Spleen (tissue), 11 donors: ENCODE data around the gene ADGRV1. TPM values are rescaled to one million over a fixed set of nuclear protein-coding genes. Genes with fewer than 3 reads are reported as not detected.

Source experiments
- DNase-seq: peaks from one replicate; pipeline ENCODE4 v3.0.0-alpha.2; 2020
- H3K27ac ChIP-seq, 8 donors: fragments of 200-600 bp; sonication (generic) in 7 of 8; 1 replicate in 4 of 8; 2 replicates in 4 of 8; pipeline versions ENCODE4 v1.5.0 to v1.8.0; 2016 to 2021; ENCODE audit warnings: inconsistent platforms in 4 of 8, mild to moderate bottlenecking in 4 of 8, moderate library complexity in 1 of 8
- H3K27me3 ChIP-seq, 7 donors: fragments of 200-600 bp; sonication (generic) in 6 of 7; replicated peaks in 1 of 7; 1 replicate in 4 of 7; 2 replicates in 3 of 7; pipeline versions ENCODE4 v1.5.0 to v1.8.0; 2016 to 2021; ENCODE audit warnings: inconsistent platforms in 3 of 7, mild to moderate bottlenecking in 1 of 7
- H3K36me3 ChIP-seq, 6 donors: fragments of 200-600 bp; sonication (generic) in 5 of 6; 1 replicate in 4 of 6; 2 replicates in 2 of 6; pipeline versions ENCODE4 v1.5.0 to v1.8.0; 2016 to 2021; ENCODE audit warnings: inconsistent platforms in 2 of 6
- H3K4me1 ChIP-seq, 6 donors: fragments of 200-600 bp; sonication (generic) in 5 of 6; 1 replicate in 3 of 6; 2 replicates in 3 of 6; pipeline versions ENCODE4 v1.5.0 to v1.8.0; 2016 to 2021; ENCODE audit warnings: inconsistent platforms in 3 of 6
- H3K4me3 ChIP-seq, 8 donors: fragments of 200-600 bp; sonication (generic) in 7 of 8; 1 replicate in 4 of 8; 2 replicates in 4 of 8; pipeline versions ENCODE4 v1.5.0 to v1.8.0; 2016 to 2021; ENCODE audit warnings: inconsistent platforms in 4 of 8, mild to moderate bottlenecking in 4 of 8, moderate library complexity in 2 of 8
- H3K9me3 ChIP-seq, 8 donors: fragments of 200-600 bp; sonication (generic) in 7 of 8; 1 replicate in 4 of 8; 2 replicates in 4 of 8; pipeline versions ENCODE4 v1.5.0 to v1.8.0; 2016 to 2021; ENCODE audit warnings: inconsistent platforms in 4 of 8
- CTCF ChIP-seq, 11 experiments: fragments of 200-600 bp in 7 of 11; fragments of 450-650 bp in 4 of 11; sonication (generic) in 4 of 11; IDR thresholded peaks in 8 of 11; conservative IDR thresholded peaks in 3 of 11; 1 replicate in 7 of 11; 2 replicates in 4 of 11; pipeline versions ENCODE4 v1.4.0 to v1.8.0; 2016 to 2021; ENCODE audit warnings: antibody characterized with exemption in 11 of 11, inconsistent platforms in 4 of 11, mild to moderate bottlenecking in 1 of 11
- POLR2A ChIP-seq, 3 donors: fragments of 450-650 bp; IDR thresholded peaks; one replicate each; pipeline ENCODE4 v1.5.1; 2017; ENCODE audit warnings: antibody characterized with exemption in 3 of 3, mild to moderate bottlenecking in 1 of 3
- POLR2AphosphoS5 ChIP-seq, 3 donors: sonication (generic); formaldehyde crosslinking; IDR thresholded peaks; one replicate each; pipeline ENCODE4 v1.5.1; 2017; ENCODE audit warnings: antibody characterized with exemption in 3 of 3
- WGBS, 5 donors: extraction: QIAGEN DNeasy Blood & Tissue Kit in 3 of 5; methylation state at CpG; one replicate each; pipeline versions ENCODE4 v1.1.5 to v1.1.7; 2013 to 2018; 5-methylcytosine and 5-hydroxymethylcytosine counted together
- intact Hi-C: fragments of 100-400 bp; cut with DNase I; formaldehyde crosslinking; loops from one replicate; pipeline ENCODE4 v1.15.0; 2023; ENCODE audit warnings: low total_unique reads
- polyA plus RNA-seq, 3 donors: library from polyadenylated mRNA; stranded (reverse); fragments of 200-250 nt; gene quantifications; one replicate each; pipeline ENCODE4 v1.2.1, GENCODE V29; 2013
- total RNA-seq, 7 donors: library from RNA; depleted of rRNA in 3 of 7; stranded (reverse); fragments of >200 nt in 3 of 7; fragmentation: NEBNext Ultra II Directional in 4 of 7; extraction: Animal tissue kit (Norgen Biotek cat#: 25700) in 4 of 7; gene quantifications; one replicate each; pipeline versions ENCODE4 v1.1.0 to v1.2.1, GENCODE V29; 2016 to 2021
- donor health status: healthy with polysubstance abuse.
- donor health status: DM: no; HTN: no; CAD: no; lungs with moderate emphysema.
- donor health status: DM: no; HTN: no; CAD: no.
- donor health status: Bipolar disorder and iron deficiency.
- donor health status: healthy.
- donor health status: DM: no; HTN: no; CAD: no.
- donor health status: DM: yes; HTN: yes; CAD: no.

ADGRV1 gene
- total and polyA plus RNA-seq, 10 donors = 0.08 to 0.69 (median 0.28) TPM; not detected in 3

DNA sequence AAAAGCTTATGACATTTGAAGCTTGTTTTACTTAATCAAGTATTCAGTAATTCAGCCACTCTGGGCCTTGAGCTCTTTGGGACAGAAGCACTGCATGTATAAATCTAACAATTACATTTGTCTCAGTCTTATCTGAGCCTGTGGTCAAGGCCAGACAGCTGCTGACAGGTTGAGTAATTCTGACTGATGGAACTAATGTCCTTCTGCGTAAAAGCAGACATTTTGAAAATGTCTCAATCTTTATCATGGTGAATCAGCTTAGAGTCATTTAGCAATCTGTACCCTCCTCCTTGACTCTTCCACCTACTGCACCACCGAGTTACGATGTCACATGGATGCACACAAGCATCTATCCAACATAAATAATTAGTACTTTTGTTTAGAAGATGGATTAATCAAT is 424.6 kb downstream of the ADGRV1 start:
- no peaks in the 10 kb centered on the region for H3K9me3 ChIP-seq
- 38 to 77% (median 56%) methylated on average over 3 of the region's 3 CpGs for WGBS, 5 donors
- H3K4me3 ChIP-seq = no peak overlapping the region
- no peaks in the 10 kb centered on the region for H3K36me3 ChIP-seq
- intact Hi-C loops = no loop called here
- TF ChIP-seq POLR2A (IDR thresholded peaks at IDR 0.05) (no peak), CTCF (IDR thresholded peaks at IDR 0.05 in 8 of 11, conservative IDR thresholded peaks at IDR 0.05 in 3 of 11) (no peak), POLR2AphosphoS5 (IDR thresholded peaks at IDR 0.05) (no peak)
- H3K4me1 ChIP-seq = no peaks in the 10 kb centered on the region
- no peak for DNase-seq
- H3K27me3 ChIP-seq = no peaks in the 10 kb centered on the region
- H3K27ac ChIP-seq = no peak overlapping the region

GRCh38 chr5:90983711-90984124 is 425.1 kb downstream of the ADGRV1 start:
- Histone ChIP-seq H3K4me3 (no peak overlapping the region), H3K4me1 (no peaks in the 10 kb centered on the region), H3K27ac (no peak overlapping the region), H3K9me3 (no peaks in the 10 kb centered on the region), H3K27me3 (no peaks in the 10 kb centered on the region), H3K36me3 (no peaks in the 10 kb centered on the region)
- intact Hi-C loops = no loop called here
- no peak for TF ChIP-seq POLR2A (IDR thresholded peaks at IDR 0.05)
- no peak for TF ChIP-seq POLR2AphosphoS5 (IDR thresholded peaks at IDR 0.05)
- TF ChIP-seq CTCF (IDR thresholded peaks at IDR 0.05 in 8 of 11, conservative IDR thresholded peaks at IDR 0.05 in 3 of 11) = no peak
- no peak for DNase-seq

- no peaks in the 10 kb centered on the region for H3K4me1 ChIP-seq
- 79 to 97% (median 89%) methylated on average over 3 of the region's 3 CpGs for WGBS, 5 donors
- no peak for DNase-seq
- H3K27me3 ChIP-seq = no peaks in the 10 kb centered on the region
- TF ChIP-seq POLR2AphosphoS5 (IDR thresholded peaks at IDR 0.05) (no peak), POLR2A (IDR thresholded peaks at IDR 0.05) (no peak), CTCF (IDR thresholded peaks at IDR 0.05 in 8 of 11, conservative IDR thresholded peaks at IDR 0.05 in 3 of 11) (no peak)
- intact Hi-C loops = no loop called here
- H3K4me3 ChIP-seq = no peak overlapping the region
- no peaks in the 10 kb centered on the region for H3K9me3 ChIP-seq
- H3K27ac ChIP-seq = no peak overlapping the region
- H3K36me3 ChIP-seq = no peaks in the 10 kb centered on the region
These were observed 426.7 kb downstream of the ADGRV1 start for GRCh38 chr5:90985341-90985740.

- intact Hi-C loops = no loop called here
- Histone ChIP-seq H3K9me3 (no peaks in the 10 kb centered on the region), H3K4me1 (no peaks in the 10 kb centered on the region), H3K4me3 (no peak overlapping the region), H3K27me3 (no peaks in the 10 kb centered on the region), H3K36me3 (no peaks in the 10 kb centered on the region), H3K27ac (no peak overlapping the region)
- TF ChIP-seq POLR2AphosphoS5 (IDR thresholded peaks at IDR 0.05) (no peak), CTCF (IDR thresholded peaks at IDR 0.05 in 8 of 11, conservative IDR thresholded peaks at IDR 0.05 in 3 of 11) (no peak), POLR2A (IDR thresholded peaks at IDR 0.05) (no peak)
- no peak for DNase-seq
- 85 to 94% (median 89%) methylated on average over 4 of the region's 4 CpGs for WGBS, 5 donors
These were observed 429.1 kb downstream of the ADGRV1 start for GRCh38 chr5:90987726-90988125.
